GM12878 (cell line): ENCODE data around the gene NAV3.

Source experiments
- CREB1 ChIP-seq: IDR thresholded peaks from 2 replicates; pipeline ENCODE4 v1.6.1; 2012; ENCODE audit warnings: low read depth, mild to moderate bottlenecking, inconsistent platforms
- JUNB ChIP-seq: IDR thresholded peaks from 2 replicates; pipeline ENCODE4 v1.6.1; 2016; ENCODE audit warnings: antibody characterized with exemption, mild to moderate bottlenecking
- MXI1 ChIP-seq: fragments of 150-350 bp; IDR thresholded peaks from 2 replicates; pipeline ENCODE4 v1.6.1; 2011; ENCODE audit warnings: low read depth, mild to moderate bottlenecking, inconsistent platforms, low read length, improper control_type of control experiment
- NR2C2 ChIP-seq: IDR thresholded peaks from 2 replicates; pipeline ENCODE4 v1.6.1; 2011; ENCODE audit warnings: borderline replicate concordance, low read depth; ENCODE audit not compliant: control insufficient read depth, insufficient read length
- POLR2AphosphoS2 ChIP-seq: IDR thresholded peaks from 2 replicates; pipeline ENCODE4 v1.6.1; 2011; ENCODE audit warnings: low read depth, mild to moderate bottlenecking, low read length, improper control_type of control experiment, moderate library complexity
- POLR2AphosphoS5 ChIP-seq: IDR thresholded peaks from 2 replicates; pipeline ENCODE4 v1.6.1; 2011; ENCODE audit warnings: mild to moderate bottlenecking, low read length, inconsistent platforms
- SMAD1 ChIP-seq: fragments of 450-650 bp; IDR thresholded peaks from 2 replicates; pipeline ENCODE4 v1.6.1; 2018; ENCODE audit warnings: mild to moderate bottlenecking, low read depth; ENCODE audit not compliant: partially characterized antibody
- TCF12 ChIP-seq: IDR thresholded peaks from 2 replicates; pipeline ENCODE4 v1.6.1; 2011; ENCODE audit warnings: low read depth, mild to moderate bottlenecking, low read length
- ZNF687 ChIP-seq: fragments of 450-650 bp; IDR thresholded peaks from 2 replicates; pipeline ENCODE4 v1.6.1; 2017; ENCODE audit warnings: mild to moderate bottlenecking, moderate library complexity
- TF ChIP-seq, protein P1 (sequence below), 3 experiments: IDR thresholded peaks in 2 of 3; conservative IDR thresholded peaks in 1 of 3; 2 replicates each; pipeline ENCODE4 v1.5.1; 2011; ENCODE audit warnings: low read depth in 3 of 3, low read length in 3 of 3, mild to moderate bottlenecking in 3 of 3, control low read depth in 2 of 3, moderate library complexity in 2 of 3, inconsistent platforms in 1 of 3, mixed read lengths in 1 of 3; ENCODE audit not compliant: control insufficient read depth in 2 of 3, insufficient read depth in 1 of 3; ENCODE audit errors: extremely low read depth in 1 of 3

DNA sequence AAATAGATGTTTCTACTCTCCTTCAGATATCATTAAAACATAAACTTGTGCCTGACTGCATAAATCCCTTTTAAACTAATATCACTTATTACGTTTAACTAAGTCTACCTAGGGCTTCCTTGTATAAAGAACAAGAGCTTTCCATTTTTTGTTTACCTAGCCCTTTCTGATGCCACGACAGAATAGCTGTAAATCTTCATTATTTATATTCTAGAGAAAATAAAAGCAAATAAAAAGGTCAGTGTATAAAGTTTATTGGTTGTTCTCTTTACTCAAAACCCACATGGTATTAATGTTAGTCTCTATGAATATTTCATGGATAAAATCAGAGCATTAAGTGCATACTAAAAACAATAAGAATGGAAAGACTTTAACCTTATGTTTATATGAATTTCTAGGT, 269.1 kb downstream of the NAV3 start:
- no peak for TF ChIP-seq SMAD1
- no peak for TF ChIP-seq MXI1
- TF ChIP-seq POLR2AphosphoS2 = no peak
- TF ChIP-seq, protein P1, sequence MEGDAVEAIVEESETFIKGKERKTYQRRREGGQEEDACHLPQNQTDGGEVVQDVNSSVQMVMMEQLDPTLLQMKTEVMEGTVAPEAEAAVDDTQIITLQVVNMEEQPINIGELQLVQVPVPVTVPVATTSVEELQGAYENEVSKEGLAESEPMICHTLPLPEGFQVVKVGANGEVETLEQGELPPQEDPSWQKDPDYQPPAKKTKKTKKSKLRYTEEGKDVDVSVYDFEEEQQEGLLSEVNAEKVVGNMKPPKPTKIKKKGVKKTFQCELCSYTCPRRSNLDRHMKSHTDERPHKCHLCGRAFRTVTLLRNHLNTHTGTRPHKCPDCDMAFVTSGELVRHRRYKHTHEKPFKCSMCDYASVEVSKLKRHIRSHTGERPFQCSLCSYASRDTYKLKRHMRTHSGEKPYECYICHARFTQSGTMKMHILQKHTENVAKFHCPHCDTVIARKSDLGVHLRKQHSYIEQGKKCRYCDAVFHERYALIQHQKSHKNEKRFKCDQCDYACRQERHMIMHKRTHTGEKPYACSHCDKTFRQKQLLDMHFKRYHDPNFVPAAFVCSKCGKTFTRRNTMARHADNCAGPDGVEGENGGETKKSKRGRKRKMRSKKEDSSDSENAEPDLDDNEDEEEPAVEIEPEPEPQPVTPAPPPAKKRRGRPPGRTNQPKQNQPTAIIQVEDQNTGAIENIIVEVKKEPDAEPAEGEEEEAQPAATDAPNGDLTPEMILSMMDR (IDR thresholded peaks at IDR 0.05 in 2 of 3, conservative IDR thresholded peaks at IDR 0.05 in 1 of 3; ENCODE audit: control insufficient read depth in 2 of 3, extremely low read depth in 1 of 3, insufficient read depth in 1 of 3, low read depth in 3 of 3, low read length in 3 of 3) = no peak
- no peak for TF ChIP-seq JUNB
- no peak for TF ChIP-seq POLR2AphosphoS5
- TF ChIP-seq CREB1 = no peak
- TF ChIP-seq TCF12 = no peak
- TF ChIP-seq ZNF687 = no peak
- no peak for TF ChIP-seq NR2C2
